Panc1 (cell line): ENCODE data around the gene ERG. TPM values are rescaled to one million over a fixed set of nuclear protein-coding genes. Genes with fewer than 3 reads are reported as not detected.

ENCODE experiments used
- ATAC-seq: fragments of 200-7000 bp; cut with Tn5 transposase; 2 replicates; pipeline ENCODE4 v1.9.1; 2020; ENCODE audit warnings: mild to moderate bottlenecking, moderate library complexity
- BruUV-seq: library from RNA; stranded (reverse); fragments of 400-500 nt; replicated peaks from 2 replicates; lab custom pipeline; 2021; lab: Mats Ljungman, UMichigan
- CTCF ChIA-PET: fragments of 300-600 bp; sonication (Branson Sonifier 250); formaldehyde crosslinking; loops from one replicate; lab custom pipeline; 2022; ENCODE audit warnings: antibody characterized with exemption; lab: Charles Lee
- POLR2A ChIA-PET: fragments of 300-600 bp; sonication (Branson Sonifier 250); formaldehyde crosslinking; loops from one replicate; lab custom pipeline; 2022; ENCODE audit warnings: antibody characterized with exemption; lab: Charles Lee
- DNase-seq: peaks from one replicate; pipeline ENCODE4 v3.0.0-alpha.2; 2010; ENCODE audit warnings: low read depth, low spot score
- H3K27ac ChIP-seq: 2 replicates; pipeline ENCODE4 v1.5.1; 2011; ENCODE audit warnings: mild to moderate bottlenecking, low read length, inconsistent platforms
- H3K27me3 ChIP-seq: fragments of 200-500 bp; sonication (Bioruptor generic); 2 replicates; pipeline ENCODE4 v1.6.0; 2014; ENCODE audit warnings: low read length, inconsistent platforms; ENCODE audit not compliant: control insufficient read depth, insufficient read depth
- H3K36me3 ChIP-seq: fragments of 200-500 bp; sonication (Bioruptor generic); 2 replicates; pipeline ENCODE4 v1.5.1; 2014; ENCODE audit warnings: inconsistent platforms, mild to moderate bottlenecking, low read length, moderate library complexity; ENCODE audit not compliant: control insufficient read depth, insufficient read depth
- H3K4me1 ChIP-seq: 2 replicates; pipeline ENCODE4 v1.5.1; 2011; ENCODE audit warnings: inconsistent platforms, mild to moderate bottlenecking, low read length, moderate library complexity; ENCODE audit not compliant: control insufficient read depth, insufficient read depth
- H3K4me3 ChIP-seq, 2 experiments: 2 replicates each; pipeline ENCODE4 v1.5.1; 2011 to 2012; ENCODE audit warnings: low read depth in 2 of 2, low read length in 2 of 2, mild to moderate bottlenecking in 2 of 2, inconsistent platforms in 1 of 2, moderate library complexity in 1 of 2
- H3K9me3 ChIP-seq: fragments of 200-500 bp; sonication (Bioruptor generic); 2 replicates; pipeline ENCODE4 v1.5.1; 2014; ENCODE audit warnings: low read depth, mild to moderate bottlenecking, inconsistent platforms, low read length, moderate library complexity; ENCODE audit not compliant: control insufficient read depth, insufficient read depth
- POLR2AphosphoS5 ChIP-seq: IDR thresholded peaks from 2 replicates; pipeline ENCODE4 v1.6.1; 2012; ENCODE audit warnings: mild to moderate bottlenecking, low read depth, low read length, moderate library complexity
- SIN3A ChIP-seq: IDR thresholded peaks from 2 replicates; pipeline ENCODE4 v1.6.1; 2012; ENCODE audit warnings: low read depth, mild to moderate bottlenecking, low read length, moderate library complexity, borderline replicate concordance; ENCODE audit not compliant: insufficient read depth
- TCF7L2 ChIP-seq: IDR thresholded peaks from 2 replicates; pipeline ENCODE4 v1.6.1; 2011; ENCODE audit warnings: mild to moderate bottlenecking, low read depth, low read length, inconsistent platforms
- in situ Hi-C: cut with HindIII; loops from 2 replicates; pipeline ENCODE4 v1.10.0; 2016; ENCODE audit warnings: low sequenced_read_pairs, low pct_unique_long_range_greater_than_20kb
- intact Hi-C: fragments of 100-400 bp; cut with micrococcal nuclease; formaldehyde crosslinking; loops from one replicate; pipeline ENCODE4 v1.10.0; 2022; ENCODE audit not compliant: unreplicated experiment
- total RNA-seq: library from RNA; stranded (reverse); gene quantifications from one replicate; pipeline ENCODE4 v1.2.1, GENCODE V29; 2021; ENCODE audit not compliant: unreplicated experiment
- TF ChIP-seq, protein P1 (sequence below), 2 experiments: IDR thresholded peaks; 2 replicates each; pipeline ENCODE4 v1.6.1; 2011 to 2012; ENCODE audit warnings: low read depth in 2 of 2, control low read depth in 1 of 2, low read length in 1 of 2, mild to moderate bottlenecking in 1 of 2, moderate library complexity in 1 of 2; ENCODE audit not compliant: insufficient read depth in 1 of 2
- TF ChIP-seq, protein P2 (sequence below): fragments of 450-650 bp; IDR thresholded peaks from 2 replicates; pipeline ENCODE4 v1.5.1; 2017; ENCODE audit warnings: mild to moderate bottlenecking

The ERG gene
- total RNA-seq, 1 experiment from 2014 or later, result 0.49 TPM

DNA sequence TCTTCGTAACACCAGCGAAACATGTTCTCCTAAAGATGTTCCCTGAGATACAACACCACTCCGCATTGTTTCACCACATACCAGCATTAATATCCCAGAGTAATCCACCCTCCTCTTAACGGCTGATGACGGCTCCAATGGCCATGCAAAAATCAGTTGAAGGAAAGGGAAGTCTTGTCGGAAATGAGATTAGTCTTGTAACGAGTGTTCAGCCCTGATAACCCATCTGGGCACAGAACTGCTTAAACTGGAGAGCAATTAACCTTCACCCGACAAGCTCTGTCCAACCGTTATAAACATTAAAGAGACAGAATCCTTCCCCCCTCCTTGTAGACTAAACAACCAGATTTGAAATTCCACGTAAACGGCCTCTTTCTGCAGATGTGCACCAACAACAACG, 21.9 kb downstream of the ERG start:
- ChIA-PET CTCF (no interaction called here), POLR2A (no interaction called here)
- Histone ChIP-seq H3K4me1 (no peaks in the 10 kb centered on the region), H3K27ac (no peak overlapping the region), H3K9me3 (no peaks in the 10 kb centered on the region), H3K27me3 (no peaks in the 10 kb centered on the region), H3K36me3 (no peaks in the 10 kb centered on the region), H3K4me3 (no peak overlapping the region)
- DNase-seq (no peak), ATAC-seq (no peak)
- TF ChIP-seq, protein P1, sequence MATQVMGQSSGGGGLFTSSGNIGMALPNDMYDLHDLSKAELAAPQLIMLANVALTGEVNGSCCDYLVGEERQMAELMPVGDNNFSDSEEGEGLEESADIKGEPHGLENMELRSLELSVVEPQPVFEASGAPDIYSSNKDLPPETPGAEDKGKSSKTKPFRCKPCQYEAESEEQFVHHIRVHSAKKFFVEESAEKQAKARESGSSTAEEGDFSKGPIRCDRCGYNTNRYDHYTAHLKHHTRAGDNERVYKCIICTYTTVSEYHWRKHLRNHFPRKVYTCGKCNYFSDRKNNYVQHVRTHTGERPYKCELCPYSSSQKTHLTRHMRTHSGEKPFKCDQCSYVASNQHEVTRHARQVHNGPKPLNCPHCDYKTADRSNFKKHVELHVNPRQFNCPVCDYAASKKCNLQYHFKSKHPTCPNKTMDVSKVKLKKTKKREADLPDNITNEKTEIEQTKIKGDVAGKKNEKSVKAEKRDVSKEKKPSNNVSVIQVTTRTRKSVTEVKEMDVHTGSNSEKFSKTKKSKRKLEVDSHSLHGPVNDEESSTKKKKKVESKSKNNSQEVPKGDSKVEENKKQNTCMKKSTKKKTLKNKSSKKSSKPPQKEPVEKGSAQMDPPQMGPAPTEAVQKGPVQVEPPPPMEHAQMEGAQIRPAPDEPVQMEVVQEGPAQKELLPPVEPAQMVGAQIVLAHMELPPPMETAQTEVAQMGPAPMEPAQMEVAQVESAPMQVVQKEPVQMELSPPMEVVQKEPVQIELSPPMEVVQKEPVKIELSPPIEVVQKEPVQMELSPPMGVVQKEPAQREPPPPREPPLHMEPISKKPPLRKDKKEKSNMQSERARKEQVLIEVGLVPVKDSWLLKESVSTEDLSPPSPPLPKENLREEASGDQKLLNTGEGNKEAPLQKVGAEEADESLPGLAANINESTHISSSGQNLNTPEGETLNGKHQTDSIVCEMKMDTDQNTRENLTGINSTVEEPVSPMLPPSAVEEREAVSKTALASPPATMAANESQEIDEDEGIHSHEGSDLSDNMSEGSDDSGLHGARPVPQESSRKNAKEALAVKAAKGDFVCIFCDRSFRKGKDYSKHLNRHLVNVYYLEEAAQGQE (IDR thresholded peaks at IDR 0.05; ENCODE audit: insufficient read depth in 1 of 2, low read depth in 2 of 2, low read length in 1 of 2), result no peak
- TF ChIP-seq TCF7L2 (no peak), SIN3A (no peak), POLR2AphosphoS5 (no peak)
- TF ChIP-seq, protein P2, sequence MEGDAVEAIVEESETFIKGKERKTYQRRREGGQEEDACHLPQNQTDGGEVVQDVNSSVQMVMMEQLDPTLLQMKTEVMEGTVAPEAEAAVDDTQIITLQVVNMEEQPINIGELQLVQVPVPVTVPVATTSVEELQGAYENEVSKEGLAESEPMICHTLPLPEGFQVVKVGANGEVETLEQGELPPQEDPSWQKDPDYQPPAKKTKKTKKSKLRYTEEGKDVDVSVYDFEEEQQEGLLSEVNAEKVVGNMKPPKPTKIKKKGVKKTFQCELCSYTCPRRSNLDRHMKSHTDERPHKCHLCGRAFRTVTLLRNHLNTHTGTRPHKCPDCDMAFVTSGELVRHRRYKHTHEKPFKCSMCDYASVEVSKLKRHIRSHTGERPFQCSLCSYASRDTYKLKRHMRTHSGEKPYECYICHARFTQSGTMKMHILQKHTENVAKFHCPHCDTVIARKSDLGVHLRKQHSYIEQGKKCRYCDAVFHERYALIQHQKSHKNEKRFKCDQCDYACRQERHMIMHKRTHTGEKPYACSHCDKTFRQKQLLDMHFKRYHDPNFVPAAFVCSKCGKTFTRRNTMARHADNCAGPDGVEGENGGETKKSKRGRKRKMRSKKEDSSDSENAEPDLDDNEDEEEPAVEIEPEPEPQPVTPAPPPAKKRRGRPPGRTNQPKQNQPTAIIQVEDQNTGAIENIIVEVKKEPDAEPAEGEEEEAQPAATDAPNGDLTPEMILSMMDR, result no peak
- BruUV-seq, result no TSS peak
- intact Hi-C loops, result no loop called here
- in situ Hi-C loops, result no loop called here

DNA sequence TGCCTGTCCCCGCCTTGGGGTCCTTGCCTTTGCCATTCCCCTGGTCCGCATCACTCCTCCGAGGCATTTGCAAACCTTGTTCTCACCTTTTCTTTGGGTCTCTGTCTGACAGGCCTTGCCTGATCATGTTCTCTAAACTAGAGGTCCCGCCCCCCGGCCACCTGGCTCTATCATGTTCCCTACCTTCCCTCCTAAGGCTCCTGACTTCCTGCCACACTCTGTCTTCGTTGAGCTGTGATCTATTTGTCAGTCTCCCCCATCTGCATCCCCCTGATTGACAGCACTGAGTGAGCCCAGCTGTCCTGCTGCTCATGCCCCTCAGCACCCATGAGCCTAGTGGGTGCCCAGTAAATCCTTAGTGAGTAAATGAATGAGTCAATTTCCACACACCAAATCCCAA, 22.8 kb downstream of the ERG start:
- H3K9me3 ChIP-seq, result no peaks in the 10 kb centered on the region
- H3K4me1 ChIP-seq, result no peaks in the 10 kb centered on the region
- DNase-seq (no peak), ATAC-seq (no peak)
- H3K4me3 ChIP-seq, result no peak overlapping the region
- no peaks in the 10 kb centered on the region for H3K27me3 ChIP-seq
- in situ Hi-C loops (no loop called here), intact Hi-C loops (no loop called here)
- no peak overlapping the region for H3K27ac ChIP-seq
- H3K36me3 ChIP-seq, result no peaks in the 10 kb centered on the region
- ChIA-PET POLR2A (no interaction called here), CTCF (no interaction called here)
- BruUV-seq, result no TSS peak
- no peak for TF ChIP-seq TCF7L2
- TF ChIP-seq, protein P2, result no peak
- no peak for TF ChIP-seq SIN3A
- no peak for TF ChIP-seq POLR2AphosphoS5
- TF ChIP-seq, protein P1 (IDR thresholded peaks at IDR 0.05; ENCODE audit: insufficient read depth in 1 of 2, low read depth in 2 of 2, low read length in 1 of 2), result no peak
